Upper lobe of left lung (tissue), 4 donors: ENCODE data around the gene CMSS1.
A peak's percentile ranks its signal among the peaks of the same experiment; 100 is the strongest.

Experiments
- CTCF ChIP-seq, 6 experiments: fragments of 450-650 bp in 4 of 6; fragments of 200-600 bp in 2 of 6; sonication (generic) in 2 of 6; IDR thresholded peaks; one replicate each; pipeline ENCODE4 v1.5.1; 2016 to 2019; ENCODE audit warnings: antibody characterized with exemption in 6 of 6
- POLR2A ChIP-seq, 4 donors: fragments of 450-650 bp; IDR thresholded peaks; one replicate each; pipeline ENCODE4 v1.5.1; 2016 to 2017; ENCODE audit warnings: antibody characterized with exemption in 4 of 4, mild to moderate bottlenecking in 2 of 4
- POLR2AphosphoS5 ChIP-seq, 2 donors: sonication (generic); formaldehyde crosslinking; IDR thresholded peaks; one replicate each; pipeline ENCODE4 v1.5.1; 2017; ENCODE audit warnings: antibody characterized with exemption in 2 of 2

- no peak for TF ChIP-seq CTCF (IDR thresholded peaks at IDR 0.05)
- no peak for TF ChIP-seq POLR2A (IDR thresholded peaks at IDR 0.05)
- TF ChIP-seq POLR2AphosphoS5 (IDR thresholded peaks at IDR 0.05): peak in 1 of 2 donors; percentile 70
Observed at GRCh38 chr3:100210772-100211135, 393.1 kb downstream of the CMSS1 start.
